Effector memory CD8-positive, alpha-beta T cell (primary cell): ENCODE measurements around the gene PTPRN.
"Not testable (repeated sequence)": the region's sequence is repeated elsewhere in the genome, so short reads cannot be mapped to it uniquely, and the experiment has no call there.

Experiments used
- ATAC-seq: fragments of 150-1000 bp; cut with Tn5 transposase; replicated peaks from 2 replicates; pipeline ENCODE4 v1.10.0; 2021; ENCODE audit warnings: mild to moderate bottlenecking, moderate library complexity
- DNase-seq, 3 experiments: peaks; one replicate each; pipeline ENCODE4 v3.0.0; 2021
- H3K27ac Mint-ChIP-seq, 2 donors: one replicate each; pipeline ENCODE4 v1.8.0; 2022; ENCODE audit warnings: mild to moderate bottlenecking in 2 of 2, mixed read lengths in 2 of 2, moderate library complexity in 2 of 2
- H3K27me3 Mint-ChIP-seq, 2 donors: one replicate each; pipeline ENCODE4 v1.8.0; 2022; ENCODE audit warnings: mixed read lengths in 2 of 2
- H3K36me3 Mint-ChIP-seq: one replicate; pipeline ENCODE4 v1.8.0; 2022; ENCODE audit warnings: mild to moderate bottlenecking, moderate library complexity, mixed read lengths; ENCODE audit not compliant: insufficient read depth
- H3K4me1 Mint-ChIP-seq, 2 donors: one replicate each; pipeline ENCODE4 v1.8.0; 2022; ENCODE audit warnings: low read depth in 2 of 2, mixed read lengths in 2 of 2
- H3K4me3 Mint-ChIP-seq, 2 donors: one replicate each; pipeline ENCODE4 v1.8.0; 2022; ENCODE audit warnings: mild to moderate bottlenecking in 2 of 2, mixed read lengths in 2 of 2, moderate library complexity in 2 of 2
- H3K9me3 Mint-ChIP-seq, 2 donors: one replicate each; pipeline ENCODE4 v1.8.0; 2022; ENCODE audit warnings: mixed read lengths in 2 of 2

Gene PTPRN

DNA sequence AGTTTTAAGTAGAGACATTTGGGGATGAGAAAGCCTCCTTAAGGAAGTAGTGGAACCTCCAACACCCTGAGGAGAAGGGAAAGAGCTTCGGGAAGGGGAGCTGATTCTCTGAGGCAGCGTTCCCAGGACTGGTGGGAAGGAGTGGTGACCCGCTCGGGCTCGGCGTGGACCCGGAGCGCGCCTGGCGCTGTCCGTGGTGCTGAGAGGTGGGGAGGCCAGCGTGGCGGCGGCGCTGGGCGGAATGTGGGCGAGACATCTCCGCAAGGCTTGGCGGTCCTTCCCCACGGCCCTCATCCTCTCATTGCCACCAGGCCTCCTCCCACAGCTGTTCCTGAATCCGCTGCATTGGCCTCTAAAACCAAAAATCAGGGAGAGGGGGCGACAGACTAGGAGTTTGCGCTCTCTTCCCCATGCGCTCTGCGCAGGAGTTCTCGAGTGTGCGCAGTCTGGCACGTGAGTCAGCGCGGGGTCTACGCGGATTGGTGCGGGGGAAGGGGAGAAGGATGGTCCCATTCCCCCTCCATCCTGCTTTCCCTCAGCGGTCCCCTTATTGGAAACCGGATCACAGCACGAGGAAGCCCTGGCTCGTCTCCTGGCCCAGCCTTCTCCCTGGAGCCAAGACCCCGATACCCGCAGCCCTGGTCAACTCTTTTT lies 22.5 kb upstream of the PTPRN start:
- no peak overlapping the region for H3K27ac Mint-ChIP-seq
- H3K9me3 Mint-ChIP-seq = peaks cover 0 to 8% of the 10 kb centered on the region in 2 donors
- H3K4me3 Mint-ChIP-seq = no peak overlapping the region
- H3K27me3 Mint-ChIP-seq = peaks cover 62 to 100% of the 10 kb centered on the region in 2 donors
- peaks cover 0 to 2% of the 10 kb centered on the region in 2 donors for H3K4me1 Mint-ChIP-seq
- DNase-seq = no peak
- no peak for ATAC-seq
- peaks cover 3% of the 10 kb centered on the region for H3K36me3 Mint-ChIP-seq

DNA sequence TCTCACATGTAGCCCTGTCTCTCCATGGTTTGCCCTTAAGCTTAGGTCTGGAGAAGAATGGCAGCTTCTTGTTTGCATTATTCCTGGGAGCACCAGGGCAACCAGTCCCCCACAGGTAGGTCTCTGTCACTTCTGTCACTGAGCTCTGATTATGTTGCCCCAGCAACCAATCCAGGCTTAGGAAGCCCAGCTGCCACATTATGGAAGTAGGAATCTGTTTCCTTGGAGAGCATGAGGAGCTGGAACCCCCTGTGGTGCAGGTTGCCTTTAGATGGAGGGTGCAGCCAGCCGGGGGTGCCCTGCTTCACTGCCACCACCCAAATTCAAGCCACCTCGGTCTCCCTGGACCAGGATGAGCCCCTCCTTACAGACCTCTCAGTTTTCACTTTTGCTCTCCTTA lies 18.5 kb upstream of the PTPRN start:
- Mint-ChIP-seq H3K27me3 (peaks cover 57 to 88% of the 10 kb centered on the region in 2 donors), H3K4me1 (peaks cover 0 to 2% of the 10 kb centered on the region in 2 donors), H3K27ac (no peak overlapping the region)

DNA sequence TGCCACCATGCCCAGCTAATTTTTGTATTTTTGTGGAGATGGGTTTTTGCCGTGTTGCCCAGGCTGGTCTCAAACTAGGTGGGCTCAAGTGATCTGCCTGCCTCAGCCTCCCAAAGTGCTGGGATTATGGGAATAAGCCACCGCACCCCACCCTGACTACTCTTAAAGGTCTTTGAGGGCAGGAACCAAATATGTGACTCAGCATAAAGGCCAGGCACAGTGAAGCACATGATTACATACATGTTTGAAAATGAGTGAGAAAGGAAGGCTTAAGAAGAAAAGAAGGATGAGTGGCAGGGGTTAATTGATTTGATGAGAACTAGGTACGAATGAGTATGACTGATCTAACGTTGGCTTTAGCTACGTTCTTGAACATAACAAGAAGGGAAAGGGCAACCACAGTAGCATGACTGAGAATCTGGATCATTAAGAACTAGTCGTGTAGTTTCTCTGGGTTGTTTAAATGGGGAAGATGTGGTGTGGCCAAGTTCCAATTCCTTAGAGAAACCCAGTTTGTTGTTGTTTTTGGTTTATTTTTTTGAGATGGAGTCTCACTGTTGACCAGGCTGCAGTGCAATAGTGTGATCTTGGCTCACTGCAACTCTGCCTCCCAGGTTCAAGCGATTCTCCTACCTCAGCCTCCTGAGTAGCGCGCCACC lies 16.6 kb upstream of the PTPRN start:
- peaks cover 47 to 78% of the 10 kb centered on the region in 2 donors for H3K27me3 Mint-ChIP-seq
- DNase-seq (no peak), ATAC-seq (no peak)

More for the DNA sequence above, 18.5 kb upstream of the PTPRN start:
- peaks cover 3% of the 10 kb centered on the region for H3K36me3 Mint-ChIP-seq
- DNase-seq (no peak), ATAC-seq (no peak)
- H3K4me3 Mint-ChIP-seq = no peak overlapping the region
- peaks cover 0 to 3% of the 10 kb centered on the region in 2 donors for H3K9me3 Mint-ChIP-seq

DNA sequence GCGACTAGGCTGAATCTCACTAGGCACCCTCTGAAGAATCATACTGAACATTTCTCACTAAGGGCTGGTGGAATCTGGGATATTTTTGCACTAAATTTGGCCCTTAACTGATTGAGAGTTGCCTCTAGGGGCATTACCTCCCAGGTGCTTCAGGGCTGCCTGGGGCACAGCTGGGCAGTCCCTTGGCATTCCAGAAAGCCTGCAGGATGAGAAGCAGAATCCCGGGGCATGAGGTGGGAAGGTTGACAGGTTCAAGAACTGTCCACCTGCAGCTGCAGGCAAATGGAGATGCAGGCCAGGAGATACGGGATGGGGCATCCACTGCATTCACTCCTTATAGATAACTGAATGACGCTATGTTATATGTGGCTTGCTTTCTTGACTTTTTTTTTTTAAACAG lies 15.9 kb upstream of the PTPRN start:
- peaks cover 2% of the 10 kb centered on the region for H3K36me3 Mint-ChIP-seq
- no peaks in the 10 kb centered on the region for H3K9me3 Mint-ChIP-seq
- no peak overlapping the region for H3K4me3 Mint-ChIP-seq
- no peak overlapping the region for H3K27ac Mint-ChIP-seq
- DNase-seq = no peak
- peaks cover 0 to 5% of the 10 kb centered on the region in 2 donors for H3K4me1 Mint-ChIP-seq
- H3K27me3 Mint-ChIP-seq = peaks cover 45 to 72% of the 10 kb centered on the region in 2 donors
- no peak for ATAC-seq

More for the DNA sequence above, 16.6 kb upstream of the PTPRN start:
- H3K36me3 Mint-ChIP-seq = peaks cover 2% of the 10 kb centered on the region
- H3K27ac Mint-ChIP-seq = no peak overlapping the region
- peaks cover 0 to 5% of the 10 kb centered on the region in 2 donors for H3K4me1 Mint-ChIP-seq
- H3K9me3 Mint-ChIP-seq = no peaks in the 10 kb centered on the region
- H3K4me3 Mint-ChIP-seq = no peak overlapping the region

DNA sequence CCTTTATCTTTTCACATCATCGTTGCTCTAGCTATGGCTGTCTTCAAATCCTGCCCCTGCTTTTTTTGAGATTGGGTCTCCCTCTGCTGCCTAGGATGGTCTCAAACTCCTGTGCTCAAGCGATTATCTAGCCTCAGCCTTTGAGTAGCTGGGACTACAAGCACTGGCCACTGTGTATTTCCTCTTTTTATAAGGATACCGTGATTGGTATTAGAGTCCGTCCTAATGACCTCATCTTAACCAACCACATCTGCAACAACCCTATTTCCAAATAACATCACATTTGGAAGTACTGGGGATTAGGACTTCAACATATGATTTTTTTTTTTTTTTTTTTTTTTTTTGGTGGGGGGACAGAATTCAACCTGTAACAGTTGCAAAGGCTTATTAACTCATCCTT lies 14.2 kb upstream of the PTPRN start:
- Mint-ChIP-seq H3K27ac (no peak overlapping the region), H3K27me3 (peaks cover 45 to 55% of the 10 kb centered on the region in 2 donors), H3K9me3 (no peaks in the 10 kb centered on the region), H3K36me3 (peaks cover 2% of the 10 kb centered on the region), H3K4me3 (no peak overlapping the region), H3K4me1 (peaks cover 0 to 5% of the 10 kb centered on the region in 2 donors)
- ATAC-seq (no peak), DNase-seq (no peak)

DNA sequence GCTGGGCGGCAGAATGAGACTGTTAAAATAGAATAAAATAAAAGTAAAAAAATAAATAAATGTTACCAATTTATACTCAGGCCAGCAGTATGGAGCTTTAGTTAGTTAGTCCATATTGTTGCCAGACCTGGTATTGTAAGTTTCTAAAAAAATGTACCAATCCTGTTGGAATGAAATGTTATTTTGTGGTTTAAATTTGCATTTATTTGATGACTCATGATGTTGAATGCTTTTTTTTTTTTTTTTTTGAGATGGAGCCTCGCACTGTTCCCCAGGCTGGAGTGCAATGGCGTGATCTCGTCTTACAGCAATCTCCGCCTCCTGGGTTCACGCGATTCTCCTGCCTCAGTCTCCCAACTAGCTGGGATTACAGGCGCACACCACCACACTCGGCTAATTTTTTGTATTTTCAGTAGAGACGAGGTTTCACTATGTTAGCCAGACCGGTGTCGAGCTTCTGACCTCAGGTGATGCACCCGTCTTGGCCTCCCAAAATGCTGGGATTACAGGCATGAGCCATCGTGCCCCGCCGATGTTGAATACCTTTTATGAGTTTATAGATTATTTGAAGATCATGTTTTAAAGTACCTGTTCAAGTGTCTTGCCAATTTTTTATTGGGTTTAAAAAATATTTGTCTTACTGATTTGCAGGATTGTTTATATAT lies 5.7 kb upstream of the PTPRN start:
- Mint-ChIP-seq H3K4me3 (no peak overlapping the region), H3K4me1 (peaks cover 0 to 2% of the 10 kb centered on the region in 2 donors), H3K27ac (no peak overlapping the region), H3K27me3 (peaks cover 25 to 37% of the 10 kb centered on the region in 2 donors), H3K9me3 (no peaks in the 10 kb centered on the region), H3K36me3 (peaks cover 3% of the 10 kb centered on the region)
- DNase-seq (no peak), ATAC-seq (no peak)

DNA sequence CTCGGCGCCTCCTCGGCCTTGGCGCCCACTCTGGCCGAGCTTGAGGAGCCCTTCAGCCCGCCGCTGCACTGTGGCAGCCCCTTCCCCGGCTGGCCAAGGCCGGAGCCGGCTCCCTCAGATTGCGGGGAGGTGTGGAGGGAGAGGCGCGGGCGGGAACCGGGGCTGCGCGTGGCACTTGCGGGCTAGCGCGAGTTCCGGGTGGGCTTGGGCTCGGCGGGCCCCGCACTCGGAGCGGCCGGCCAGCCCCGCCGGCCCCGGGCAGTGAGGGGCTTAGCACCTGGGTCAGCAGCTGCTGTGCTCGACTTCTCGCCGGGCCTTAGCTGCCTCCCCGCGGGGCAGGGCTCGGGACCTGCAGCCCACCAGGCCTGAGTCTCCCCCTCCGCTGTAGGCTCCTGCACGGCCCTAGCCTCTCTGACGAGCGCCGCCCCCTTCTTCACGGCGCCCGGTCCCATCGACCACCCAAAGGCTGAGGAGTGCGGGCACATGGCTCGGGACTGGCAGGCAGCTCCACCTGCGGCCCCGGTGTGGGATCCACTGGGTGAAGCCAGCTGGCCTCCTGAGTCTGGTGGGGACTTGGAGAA lies 3.6 kb upstream of the PTPRN start:
- not testable (repeated sequence) for H3K4me1 Mint-ChIP-seq, H3K36me3 Mint-ChIP-seq, H3K4me3 Mint-ChIP-seq, H3K9me3 Mint-ChIP-seq, H3K27ac Mint-ChIP-seq, ATAC-seq, DNase-seq
- peaks cover 36 to 57% of the 10 kb centered on the region in 2 donors for H3K27me3 Mint-ChIP-seq

DNA sequence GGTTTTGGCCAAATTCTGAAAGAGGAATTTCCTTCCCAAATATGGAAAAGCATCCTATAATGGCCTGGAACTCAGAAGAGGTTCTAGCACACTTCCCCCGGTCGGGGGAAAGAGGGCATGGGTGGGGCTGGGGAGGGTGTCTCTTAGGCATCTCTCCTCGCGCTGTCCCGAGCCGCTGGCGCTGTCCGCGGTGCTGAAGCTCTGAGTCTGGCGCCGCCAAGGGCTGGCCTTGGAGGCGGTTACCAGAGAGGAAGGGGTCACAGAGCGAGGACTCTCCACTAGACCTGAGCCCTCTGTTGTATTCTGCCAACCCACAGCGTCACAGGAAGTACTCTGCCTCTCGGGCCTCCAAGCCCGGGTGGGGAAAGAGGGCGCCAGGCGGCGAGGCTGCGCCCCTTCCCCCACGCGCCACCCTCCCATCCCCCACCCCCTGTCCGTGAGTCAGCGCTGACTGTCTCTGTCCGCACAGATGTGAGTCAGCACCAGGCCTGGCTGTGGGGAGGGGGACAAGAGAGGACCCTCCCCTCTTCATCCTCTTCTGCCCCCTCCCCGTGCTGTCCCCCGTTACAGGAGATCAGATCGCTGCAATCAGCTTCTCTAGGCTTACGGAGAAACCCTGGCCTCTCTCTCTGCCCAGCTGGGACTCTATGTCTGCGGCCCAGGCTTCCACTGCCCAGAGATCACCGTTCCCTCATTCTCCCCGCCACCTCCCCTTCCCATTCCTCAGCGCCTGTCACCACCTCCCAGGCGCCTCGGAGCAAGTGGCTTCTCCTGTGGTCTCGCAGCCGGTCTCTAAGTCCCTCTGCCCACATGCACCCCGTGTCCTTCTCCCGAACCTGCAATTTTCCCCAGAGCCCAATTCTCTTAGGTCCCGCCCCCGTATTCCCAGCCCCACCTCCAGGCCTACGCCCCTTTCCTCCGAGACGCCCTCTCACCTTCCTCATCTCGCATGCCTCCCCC lies 779 bp downstream of the PTPRN start:
- peak; percentile 60 to 66 (median 62) for DNase-seq
- peak; percentile 78 for ATAC-seq
- no peak overlapping the region for H3K4me3 Mint-ChIP-seq
- H3K4me1 Mint-ChIP-seq = no peaks in the 10 kb centered on the region
- H3K27me3 Mint-ChIP-seq = peaks cover 59 to 77% of the 10 kb centered on the region in 2 donors
- peaks cover 3% of the 10 kb centered on the region for H3K36me3 Mint-ChIP-seq
- H3K27ac Mint-ChIP-seq = no peak overlapping the region
- no peaks in the 10 kb centered on the region for H3K9me3 Mint-ChIP-seq

DNA sequence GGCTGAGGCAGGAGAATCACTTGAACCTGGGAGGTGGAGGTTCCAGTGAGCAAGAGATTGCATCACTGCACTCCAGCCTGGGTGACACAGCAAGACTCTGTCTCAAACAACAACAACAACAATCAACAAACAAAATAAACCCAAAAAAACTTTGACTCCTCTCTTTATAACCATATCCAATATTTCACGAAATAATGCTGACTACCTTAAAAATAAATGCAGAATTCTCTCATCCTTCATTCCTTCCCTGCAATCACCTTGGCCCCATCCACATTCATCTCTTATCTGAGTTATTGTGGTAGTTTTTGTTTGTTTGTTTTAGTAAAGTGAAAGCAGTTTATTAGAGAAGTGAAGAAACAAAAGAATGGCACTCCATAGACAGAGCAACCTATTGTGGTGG lies 3.2 kb downstream of the PTPRN start:
- H3K27me3 Mint-ChIP-seq = peaks cover 70 to 90% of the 10 kb centered on the region in 2 donors

DNA sequence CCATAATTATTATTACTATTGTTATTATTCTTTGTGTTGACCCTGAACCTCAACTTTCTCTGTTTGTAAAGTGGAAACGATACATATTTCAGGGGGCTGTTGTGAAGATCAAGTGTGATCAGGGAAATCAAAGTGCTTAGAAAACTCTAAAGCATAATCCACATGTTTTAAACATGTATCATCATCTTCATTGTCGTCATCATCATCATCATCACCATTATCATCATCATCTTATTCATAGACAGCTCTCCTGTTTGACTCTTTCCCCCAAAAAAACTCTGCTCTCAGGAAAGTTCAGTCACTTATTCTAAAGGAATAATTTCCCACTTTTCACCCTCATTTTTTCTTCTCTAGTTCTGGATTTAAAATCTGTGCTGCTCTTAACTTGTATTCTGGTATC lies 5.0 kb downstream of the PTPRN start:
- no peaks in the 10 kb centered on the region for H3K9me3 Mint-ChIP-seq
- H3K36me3 Mint-ChIP-seq = no peaks in the 10 kb centered on the region
- no peak overlapping the region for H3K27ac Mint-ChIP-seq
- no peak for ATAC-seq
- H3K27me3 Mint-ChIP-seq = peaks cover 60 to 87% of the 10 kb centered on the region in 2 donors
- DNase-seq = no peak
- H3K4me1 Mint-ChIP-seq = no peaks in the 10 kb centered on the region
- H3K4me3 Mint-ChIP-seq = no peak overlapping the region

More for the DNA sequence above, 3.2 kb downstream of the PTPRN start:
- Mint-ChIP-seq H3K27ac (no peak overlapping the region), H3K4me1 (no peaks in the 10 kb centered on the region), H3K9me3 (no peaks in the 10 kb centered on the region), H3K4me3 (no peak overlapping the region), H3K36me3 (peaks cover 2% of the 10 kb centered on the region)
- no peak for DNase-seq
- no peak for ATAC-seq

DNA sequence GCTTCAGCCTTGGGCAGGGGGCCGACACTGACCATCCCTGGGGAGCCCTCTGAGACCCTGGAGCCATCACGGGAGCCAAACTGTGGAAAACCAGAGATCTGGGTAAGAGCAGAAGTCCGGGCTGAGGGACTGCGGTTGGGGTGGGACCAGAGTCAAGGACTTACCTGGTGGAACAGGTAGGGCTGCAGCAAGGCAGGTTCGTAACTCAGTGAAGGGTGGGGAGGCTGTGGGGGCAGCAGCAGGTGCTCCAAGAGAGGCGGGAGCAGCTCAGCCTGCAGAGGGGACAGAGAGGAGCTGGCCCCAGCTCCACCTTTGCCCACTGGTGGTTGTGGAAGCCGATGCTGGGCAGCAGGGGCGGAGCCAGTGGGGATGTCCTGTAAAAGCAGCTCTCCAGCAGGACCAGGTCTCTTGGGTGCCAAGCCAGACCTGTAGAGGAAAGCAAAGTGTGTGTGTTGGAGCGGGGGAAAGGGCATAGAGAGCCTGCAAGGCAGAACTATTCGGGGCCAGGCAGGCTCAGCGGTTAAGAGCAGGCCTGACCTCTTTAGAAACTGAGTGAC lies 6.7 kb downstream of the PTPRN start:
- no peaks in the 10 kb centered on the region for H3K9me3 Mint-ChIP-seq
- H3K36me3 Mint-ChIP-seq = no peaks in the 10 kb centered on the region
- H3K4me3 Mint-ChIP-seq = no peak overlapping the region
- H3K4me1 Mint-ChIP-seq = peaks cover 0 to 2% of the 10 kb centered on the region in 2 donors
- H3K27ac Mint-ChIP-seq = no peak overlapping the region
- ATAC-seq = no peak
- no peak for DNase-seq
- peaks cover 53 to 77% of the 10 kb centered on the region in 2 donors for H3K27me3 Mint-ChIP-seq

DNA sequence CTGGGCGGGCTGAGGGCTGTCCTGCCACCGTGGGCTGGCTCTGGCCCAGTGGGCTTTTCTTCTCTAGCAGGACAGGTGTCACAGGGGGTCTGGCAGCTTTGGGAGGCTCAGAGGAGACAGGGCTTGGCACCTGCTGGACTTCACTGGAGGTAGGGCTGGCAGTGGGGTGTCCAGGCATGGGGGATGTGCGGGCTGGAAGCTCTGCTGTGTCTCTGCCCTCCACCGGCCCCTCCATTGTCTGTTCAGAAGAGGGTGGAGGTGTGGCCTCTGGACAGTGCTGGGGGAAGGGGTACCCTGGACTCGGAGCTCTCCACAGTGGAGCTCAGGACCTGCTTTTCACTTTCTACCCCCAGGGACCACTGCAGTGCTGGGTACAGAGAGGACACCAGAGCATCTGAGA lies 9.2 kb downstream of the PTPRN start:
- H3K4me3 Mint-ChIP-seq = no peak overlapping the region
- peaks cover 0 to 7% of the 10 kb centered on the region in 2 donors for H3K4me1 Mint-ChIP-seq
- no peaks in the 10 kb centered on the region for H3K36me3 Mint-ChIP-seq
- no peaks in the 10 kb centered on the region for H3K9me3 Mint-ChIP-seq
- peaks cover 36 to 52% of the 10 kb centered on the region in 2 donors for H3K27me3 Mint-ChIP-seq
- no peak overlapping the region for H3K27ac Mint-ChIP-seq
- DNase-seq = no peak
- ATAC-seq = no peak
